ENCODE data around the gene ZFTA. TPM values are rescaled to one million over a fixed set of nuclear protein-coding genes. Genes with fewer than 3 reads are reported as not detected.

Gene ZFTA
- total RNA-seq, 1 experiment from 2014 or later = 44.7 TPM

DNA sequence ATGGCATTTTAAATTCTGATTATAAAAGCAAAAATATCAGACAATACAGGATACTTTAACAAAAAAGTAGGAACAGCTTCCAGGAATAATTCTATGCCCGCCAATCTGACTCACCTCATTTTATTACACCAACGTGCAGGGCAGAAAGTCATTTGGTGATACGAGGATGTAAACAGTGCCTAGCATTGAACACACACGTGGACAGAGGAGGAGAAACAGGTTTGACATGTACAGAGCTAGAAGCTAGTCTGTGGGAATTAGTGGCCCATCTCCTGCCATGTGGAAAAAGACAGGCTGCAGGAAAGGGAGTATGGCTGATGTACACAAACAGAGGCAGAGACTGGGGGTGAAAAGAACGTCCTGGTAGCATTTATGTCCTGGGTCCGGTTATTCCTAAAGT is 35.7 kb upstream of the ZFTA start:
- POLR2A ChIA-PET = no interaction called here
- Mint-ChIP-seq H3K27me3 (ENCODE audit: low read depth) (peaks cover 14% of the 10 kb centered on the region), H3K4me3 (no peak overlapping the region), H3K9me3 (no peaks in the 10 kb centered on the region), H3K36me3 (no peaks in the 10 kb centered on the region), H3K27ac (no peak overlapping the region), H3K4me1 (0 out of 2 replicates have a peak, but pooled peaks cover 3% of the 10 kb centered on the region)
- CTCF ChIA-PET = no interaction called here
- ATAC-seq (no peak), DNase-seq (ENCODE audit: low spot score) (no peak)
- TF ChIP-seq GRHL2 (CRISPR knock-in tag; IDR thresholded peaks at IDR 0.05; ENCODE audit: insufficient replicate concordance, severe bottlenecking) (no peak), ELF4 (CRISPR knock-in tag; IDR thresholded peaks at IDR 0.05; ENCODE audit: low read depth) (no peak), SOX15 (CRISPR knock-in tag; IDR thresholded peaks at IDR 0.05) (no peak), ZNF263 (CRISPR knock-in tag; IDR thresholded peaks at IDR 0.05; ENCODE audit: low read depth) (no peak), ZNF423 (CRISPR knock-in tag; IDR thresholded peaks at IDR 0.05) (no peak), ZNF121 (CRISPR knock-in tag; IDR thresholded peaks at IDR 0.05) (no peak), TCF7 (CRISPR knock-in tag; IDR thresholded peaks at IDR 0.05; ENCODE audit: low read depth) (no peak)
- TF ChIP-seq, protein P1, sequence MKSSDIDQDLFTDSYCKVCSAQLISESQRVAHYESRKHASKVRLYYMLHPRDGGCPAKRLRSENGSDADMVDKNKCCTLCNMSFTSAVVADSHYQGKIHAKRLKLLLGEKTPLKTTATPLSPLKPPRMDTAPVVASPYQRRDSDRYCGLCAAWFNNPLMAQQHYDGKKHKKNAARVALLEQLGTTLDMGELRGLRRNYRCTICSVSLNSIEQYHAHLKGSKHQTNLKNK (CRISPR knock-in tag; IDR thresholded peaks at IDR 0.05) = no peak
- TF ChIP-seq, protein P2, sequence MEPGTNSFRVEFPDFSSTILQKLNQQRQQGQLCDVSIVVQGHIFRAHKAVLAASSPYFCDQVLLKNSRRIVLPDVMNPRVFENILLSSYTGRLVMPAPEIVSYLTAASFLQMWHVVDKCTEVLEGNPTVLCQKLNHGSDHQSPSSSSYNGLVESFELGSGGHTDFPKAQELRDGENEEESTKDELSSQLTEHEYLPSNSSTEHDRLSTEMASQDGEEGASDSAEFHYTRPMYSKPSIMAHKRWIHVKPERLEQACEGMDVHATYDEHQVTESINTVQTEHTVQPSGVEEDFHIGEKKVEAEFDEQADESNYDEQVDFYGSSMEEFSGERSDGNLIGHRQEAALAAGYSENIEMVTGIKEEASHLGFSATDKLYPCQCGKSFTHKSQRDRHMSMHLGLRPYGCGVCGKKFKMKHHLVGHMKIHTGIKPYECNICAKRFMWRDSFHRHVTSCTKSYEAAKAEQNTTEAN (CRISPR knock-in tag; IDR thresholded peaks at IDR 0.05) = no peak
- TF ChIP-seq, protein P3, sequence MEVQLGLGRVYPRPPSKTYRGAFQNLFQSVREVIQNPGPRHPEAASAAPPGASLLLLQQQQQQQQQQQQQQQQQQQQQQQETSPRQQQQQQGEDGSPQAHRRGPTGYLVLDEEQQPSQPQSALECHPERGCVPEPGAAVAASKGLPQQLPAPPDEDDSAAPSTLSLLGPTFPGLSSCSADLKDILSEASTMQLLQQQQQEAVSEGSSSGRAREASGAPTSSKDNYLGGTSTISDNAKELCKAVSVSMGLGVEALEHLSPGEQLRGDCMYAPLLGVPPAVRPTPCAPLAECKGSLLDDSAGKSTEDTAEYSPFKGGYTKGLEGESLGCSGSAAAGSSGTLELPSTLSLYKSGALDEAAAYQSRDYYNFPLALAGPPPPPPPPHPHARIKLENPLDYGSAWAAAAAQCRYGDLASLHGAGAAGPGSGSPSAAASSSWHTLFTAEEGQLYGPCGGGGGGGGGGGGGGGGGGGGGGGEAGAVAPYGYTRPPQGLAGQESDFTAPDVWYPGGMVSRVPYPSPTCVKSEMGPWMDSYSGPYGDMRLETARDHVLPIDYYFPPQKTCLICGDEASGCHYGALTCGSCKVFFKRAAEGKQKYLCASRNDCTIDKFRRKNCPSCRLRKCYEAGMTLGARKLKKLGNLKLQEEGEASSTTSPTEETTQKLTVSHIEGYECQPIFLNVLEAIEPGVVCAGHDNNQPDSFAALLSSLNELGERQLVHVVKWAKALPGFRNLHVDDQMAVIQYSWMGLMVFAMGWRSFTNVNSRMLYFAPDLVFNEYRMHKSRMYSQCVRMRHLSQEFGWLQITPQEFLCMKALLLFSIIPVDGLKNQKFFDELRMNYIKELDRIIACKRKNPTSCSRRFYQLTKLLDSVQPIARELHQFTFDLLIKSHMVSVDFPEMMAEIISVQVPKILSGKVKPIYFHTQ (CRISPR knock-in tag; IDR thresholded peaks at IDR 0.05) = no peak
- TF ChIP-seq, protein P4, sequence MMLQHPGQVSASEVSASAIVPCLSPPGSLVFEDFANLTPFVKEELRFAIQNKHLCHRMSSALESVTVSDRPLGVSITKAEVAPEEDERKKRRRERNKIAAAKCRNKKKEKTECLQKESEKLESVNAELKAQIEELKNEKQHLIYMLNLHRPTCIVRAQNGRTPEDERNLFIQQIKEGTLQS (CRISPR knock-in tag; conservative IDR thresholded peaks at IDR 0.05) = no peak

DNA sequence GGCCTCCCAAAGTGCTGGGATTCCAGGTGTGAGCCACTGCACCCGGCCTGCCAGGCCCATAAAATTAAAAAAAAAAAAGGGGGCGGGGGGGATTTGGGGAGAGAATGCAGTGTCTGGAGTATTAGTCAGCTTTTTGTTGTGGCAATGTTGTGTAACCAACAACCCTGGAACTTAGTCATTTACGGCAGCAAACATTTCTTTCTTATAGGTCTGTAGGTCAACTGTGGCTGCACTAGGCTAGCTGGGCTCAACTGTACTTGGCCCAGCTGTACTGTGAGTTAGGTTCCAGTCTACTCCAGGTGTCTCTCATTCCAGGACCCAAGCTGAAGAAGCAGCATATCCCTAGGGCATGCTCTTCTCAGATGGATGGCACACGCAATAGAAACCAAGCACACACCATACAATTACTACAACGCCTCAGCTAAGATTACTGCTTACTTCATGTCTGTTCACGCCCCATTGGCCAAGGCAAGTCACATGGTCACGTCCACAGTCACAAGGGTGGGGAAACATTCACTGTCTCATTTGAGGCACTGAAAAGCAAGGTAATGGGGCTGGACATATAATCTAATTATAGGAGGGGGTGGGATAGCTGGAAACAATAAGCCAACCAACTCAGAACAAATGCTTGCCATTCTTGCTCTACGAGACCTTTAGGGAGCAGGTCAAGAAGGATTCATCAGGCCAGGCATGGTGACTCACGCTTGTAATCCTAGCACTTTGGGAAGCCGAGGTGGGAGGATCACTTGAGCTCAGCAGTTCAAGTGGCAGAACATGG is 34.3 kb upstream of the ZFTA start:
- Mint-ChIP-seq H3K4me1 (0 out of 2 replicates have a peak, but pooled peaks cover 3% of the 10 kb centered on the region), H3K9me3 (no peaks in the 10 kb centered on the region), H3K27ac (no peak overlapping the region), H3K27me3 (ENCODE audit: low read depth) (peaks cover 23% of the 10 kb centered on the region), H3K4me3 (no peak overlapping the region), H3K36me3 (no peaks in the 10 kb centered on the region)
- DNase-seq (ENCODE audit: low spot score) = no peak
- CTCF ChIA-PET = interaction anchor here (0.7 to 1.4 kb wide), 3 partner anchors 27 to 34 kb away, joined by 3 to 4 read pairs (median 3); partner anchors contain the start of gene ZFTA
- ATAC-seq = peak; percentile 43
- no peak for TF ChIP-seq ETV6 (CRISPR knock-in tag; IDR thresholded peaks at IDR 0.05)
- TF ChIP-seq, protein P5, sequence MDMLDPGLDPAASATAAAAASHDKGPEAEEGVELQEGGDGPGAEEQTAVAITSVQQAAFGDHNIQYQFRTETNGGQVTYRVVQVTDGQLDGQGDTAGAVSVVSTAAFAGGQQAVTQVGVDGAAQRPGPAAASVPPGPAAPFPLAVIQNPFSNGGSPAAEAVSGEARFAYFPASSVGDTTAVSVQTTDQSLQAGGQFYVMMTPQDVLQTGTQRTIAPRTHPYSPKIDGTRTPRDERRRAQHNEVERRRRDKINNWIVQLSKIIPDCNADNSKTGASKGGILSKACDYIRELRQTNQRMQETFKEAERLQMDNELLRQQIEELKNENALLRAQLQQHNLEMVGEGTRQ (CRISPR knock-in tag; IDR thresholded peaks at IDR 0.05) = peak; percentile 75
- peak; percentile 39; the same call in 1 of the 2 replicates for TF ChIP-seq NFYB (CRISPR knock-in tag; conservative IDR thresholded peaks at IDR 0.05; ENCODE audit: low read depth)
- TF ChIP-seq, protein P6, sequence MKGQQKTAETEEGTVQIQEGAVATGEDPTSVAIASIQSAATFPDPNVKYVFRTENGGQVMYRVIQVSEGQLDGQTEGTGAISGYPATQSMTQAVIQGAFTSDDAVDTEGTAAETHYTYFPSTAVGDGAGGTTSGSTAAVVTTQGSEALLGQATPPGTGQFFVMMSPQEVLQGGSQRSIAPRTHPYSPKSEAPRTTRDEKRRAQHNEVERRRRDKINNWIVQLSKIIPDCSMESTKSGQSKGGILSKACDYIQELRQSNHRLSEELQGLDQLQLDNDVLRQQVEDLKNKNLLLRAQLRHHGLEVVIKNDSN (CRISPR knock-in tag; IDR thresholded peaks at IDR 0.05) = peak; percentile 53; the same call in 1 of the 2 replicates
- POLR2A ChIA-PET = interaction anchor here (0.6 kb wide), 3 partner anchors 25 to 493 kb away, joined by 3 to 4 read pairs (median 3); no protein-coding TSS in a partner anchor
